B cell (primary cell): Measurements from ENCODE around the gene ST8SIA5. TPM values are rescaled to one million over a fixed set of nuclear protein-coding genes. Genes with fewer than 3 reads are reported as not detected.

Source experiments
- ATAC-seq: fragments of 200-7000 bp; cut with Tn5 transposase; one replicate; pipeline ENCODE4 v1.10.0; 2021; ENCODE audit warnings: low read depth, mild to moderate bottlenecking, moderate number of reproducible peaks, moderate library complexity
- CTCF ChIA-PET: fragments of 350-600 bp; sonication (Branson Sonifier 250); formaldehyde crosslinking; loops from one replicate; lab custom pipeline; 2021; ENCODE audit warnings: antibody characterized with exemption, inconsistent platforms; lab: Charles Lee
- POLR2A ChIA-PET: fragments of 350-600 bp; sonication (Branson Sonifier 250); formaldehyde crosslinking; loops from one replicate; lab custom pipeline; 2021; ENCODE audit warnings: antibody characterized with exemption; lab: Charles Lee
- DNase-seq: peaks from one replicate; pipeline ENCODE4 v3.0.0; 2013
- H2AFZ ChIP-seq: 2 replicates; pipeline ENCODE4 v1.6.1; 2012; ENCODE audit warnings: mild to moderate bottlenecking, low read depth, low read length; ENCODE audit not compliant: insufficient read depth, poor library complexity, severe bottlenecking
- H3K27ac ChIP-seq, 2 donors: 1 replicate in 1 of 2; 2 replicates in 1 of 2; pipeline ENCODE4 v1.5.1; 2012 to 2013; ENCODE audit warnings: low read length in 2 of 2, mild to moderate bottlenecking in 2 of 2, moderate library complexity in 1 of 2
- H3K27me3 ChIP-seq, 4 experiments: fragments of 200-600 bp in 1 of 4; sonication (generic) in 1 of 4; replicated peaks in 1 of 4; 1 replicate in 2 of 4; 2 replicates in 2 of 4; pipeline versions ENCODE4 v1.6.1 to v1.7.0; 2013 to 2016; ENCODE audit warnings: low read length in 3 of 4, mild to moderate bottlenecking in 2 of 4, mixed read lengths in 1 of 4, moderate library complexity in 1 of 4; ENCODE audit not compliant: insufficient read depth in 4 of 4, control insufficient read depth in 3 of 4; ENCODE audit errors: control extremely low read depth in 1 of 4
- H3K36me3 ChIP-seq, 2 experiments: replicated peaks in 1 of 2; 1 replicate in 1 of 2; 2 replicates in 1 of 2; pipeline versions ENCODE4 v1.6.1 to v1.7.1; 2013; ENCODE audit warnings: low read length in 1 of 2; ENCODE audit not compliant: insufficient read depth in 2 of 2, control insufficient read depth in 1 of 2; ENCODE audit errors: control extremely low read depth in 1 of 2, extremely low read depth in 1 of 2
- H3K4me1 ChIP-seq, 2 donors: fragments of 200-600 bp in 1 of 2; sonication (generic) in 1 of 2; 1 replicate in 1 of 2; 2 replicates in 1 of 2; pipeline versions ENCODE4 v1.5.1 to v1.6.1; 2013 to 2017; ENCODE audit warnings: low read length in 2 of 2; ENCODE audit not compliant: control insufficient read depth in 2 of 2, insufficient read depth in 2 of 2
- H3K4me2 ChIP-seq: replicated peaks from 2 replicates; pipeline ENCODE3; 2012; ENCODE audit warnings: mild to moderate bottlenecking, low read depth, low read length; ENCODE audit not compliant: poor library complexity, severe bottlenecking
- H3K4me3 ChIP-seq, 5 experiments: fragments of 200-600 bp in 1 of 5; sonication (generic) in 1 of 5; 1 replicate in 3 of 5; 2 replicates in 2 of 5; pipeline versions ENCODE4 v1.5.1 to v1.7.0; 2011 to 2016; ENCODE audit warnings: low read length in 4 of 5, mild to moderate bottlenecking in 4 of 5, low read depth in 2 of 5, control low read depth in 1 of 5, moderate library complexity in 1 of 5; ENCODE audit not compliant: insufficient read depth in 1 of 5; ENCODE audit errors: control extremely low read depth in 1 of 5, extremely low read depth in 1 of 5
- H3K79me2 ChIP-seq: fragments of 200-600 bp; sonication (generic); one replicate; pipeline ENCODE4 v1.6.0; 2016; ENCODE audit warnings: low read length; ENCODE audit not compliant: control insufficient read depth, insufficient read depth
- H3K9ac ChIP-seq: fragments of 200-600 bp; sonication (generic); 2 replicates; pipeline ENCODE4 v1.6.1; 2017; ENCODE audit warnings: mild to moderate bottlenecking, low read length, moderate library complexity
- H3K9me3 ChIP-seq, 3 donors: one replicate each; pipeline versions ENCODE4 v1.6.1 to v1.7.1; 2013; ENCODE audit warnings: low read length in 2 of 3; ENCODE audit not compliant: control insufficient read depth in 2 of 3, insufficient read depth in 1 of 3; ENCODE audit errors: control extremely low read depth in 1 of 3
- H4K20me1 ChIP-seq: 2 replicates; pipeline ENCODE4 v1.6.0; 2012; ENCODE audit warnings: mild to moderate bottlenecking, low read length; ENCODE audit not compliant: insufficient read depth, control insufficient read depth, poor library complexity, severe bottlenecking
- H3K27ac Mint-ChIP-seq: one replicate; pipeline ENCODE4 v1.8.0; 2021; ENCODE audit warnings: mixed read lengths
- H3K27me3 Mint-ChIP-seq: one replicate; pipeline ENCODE4 v1.8.0; 2021; ENCODE audit warnings: mixed read lengths
- H3K4me1 Mint-ChIP-seq: one replicate; pipeline ENCODE4 v1.8.0; 2021; ENCODE audit warnings: mixed read lengths
- H3K4me3 Mint-ChIP-seq: one replicate; pipeline ENCODE4 v1.8.0; 2021; ENCODE audit warnings: mixed read lengths
- H3K9me3 Mint-ChIP-seq: one replicate; pipeline ENCODE4 v1.8.0; 2022; ENCODE audit warnings: mixed read lengths; ENCODE audit not compliant: insufficient read depth
- EZH2 ChIP-seq: IDR thresholded peaks from 2 replicates; pipeline ENCODE4 v1.6.1; 2012; ENCODE audit warnings: borderline replicate concordance, low read depth, mild to moderate bottlenecking, moderate library complexity, low read length; ENCODE audit not compliant: insufficient read depth, poor library complexity, severe bottlenecking
- WGBS: methylation state at CpG from one replicate; pipeline ENCODE4 v1.1.5; 2013; ENCODE audit warnings: missing lambda C conversion rate; ENCODE audit not compliant: insufficient coverage; 5-methylcytosine and 5-hydroxymethylcytosine counted together
- intact Hi-C: fragments of 100-400 bp; cut with micrococcal nuclease; formaldehyde crosslinking; loops from one replicate; pipeline ENCODE4 v1.10.0; 2022
- polyA plus RNA-seq: library from polyadenylated mRNA; depleted of rRNA; stranded (reverse); fragments of >200 nt; gene quantifications from 2 replicates; pipeline ENCODE4 v1.2.3, GENCODE V29; 2012
- total RNA-seq, 2 donors: library from RNA; stranded (reverse); fragments of 120-200 nt in 1 of 2; gene quantifications; 1 replicate in 1 of 2; 2 replicates in 1 of 2; pipeline versions ENCODE4 v1.2.3 to v1.2.4, GENCODE V29; 2013 to 2022
- TF ChIP-seq, protein P1 (sequence below): fragments of 200-600 bp; IDR thresholded peaks from one replicate; pipeline ENCODE4 v1.8.0; 2022; ENCODE audit warnings: antibody characterized with exemption, mild to moderate bottlenecking

Gene ST8SIA5
- total and polyA plus RNA-seq, 2 donors (not counting 1 experiment from before 2014, with no cell fraction given) = not detected

DNA sequence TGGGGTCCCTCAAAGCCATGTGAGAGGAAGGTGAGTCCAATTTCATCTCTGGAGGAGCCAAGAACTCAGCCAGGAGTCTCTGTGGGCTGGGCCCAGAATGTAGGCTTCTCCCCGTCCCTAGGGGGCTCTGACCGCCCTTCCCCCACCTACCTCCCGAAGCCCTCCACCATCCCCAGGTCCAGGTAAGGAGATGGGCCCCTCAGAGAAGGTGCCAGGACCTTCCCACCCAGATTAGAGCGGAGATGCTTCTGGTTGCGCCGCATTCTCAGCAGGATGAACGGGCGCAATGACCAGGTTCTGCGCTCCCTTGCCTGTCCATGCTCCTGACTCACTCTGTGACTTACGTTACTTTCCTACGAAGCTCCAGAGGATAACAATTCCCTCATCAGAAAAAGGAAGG is 23.0 kb downstream of the ST8SIA5 start:
- Mint-ChIP-seq H3K4me1 (no peaks in the 10 kb centered on the region), H3K27ac (no peak overlapping the region), H3K27me3 (peaks cover 22% of the 10 kb centered on the region), H3K4me3 (no peak overlapping the region), H3K9me3 (peaks cover 3% of the 10 kb centered on the region)
- Histone ChIP-seq H3K27me3 (peaks cover 0 to 9% (median 2%) of the 10 kb centered on the region in 4 experiments), H3K9ac (no peak overlapping the region), H3K9me3 (peaks cover 0 to 36% (median 14%) of the 10 kb centered on the region in 3 donors), H3K79me2 (no peaks in the 10 kb centered on the region), H3K36me3 (no peaks in the 10 kb centered on the region), H2AFZ (no peak overlapping the region), H3K4me2 (no peak overlapping the region), H4K20me1 (no peaks in the 10 kb centered on the region), H3K4me1 (no peaks in the 10 kb centered on the region), H3K4me3 (no peak overlapping the region), H3K27ac (no peak overlapping the region)
- TF ChIP-seq, protein P1, sequence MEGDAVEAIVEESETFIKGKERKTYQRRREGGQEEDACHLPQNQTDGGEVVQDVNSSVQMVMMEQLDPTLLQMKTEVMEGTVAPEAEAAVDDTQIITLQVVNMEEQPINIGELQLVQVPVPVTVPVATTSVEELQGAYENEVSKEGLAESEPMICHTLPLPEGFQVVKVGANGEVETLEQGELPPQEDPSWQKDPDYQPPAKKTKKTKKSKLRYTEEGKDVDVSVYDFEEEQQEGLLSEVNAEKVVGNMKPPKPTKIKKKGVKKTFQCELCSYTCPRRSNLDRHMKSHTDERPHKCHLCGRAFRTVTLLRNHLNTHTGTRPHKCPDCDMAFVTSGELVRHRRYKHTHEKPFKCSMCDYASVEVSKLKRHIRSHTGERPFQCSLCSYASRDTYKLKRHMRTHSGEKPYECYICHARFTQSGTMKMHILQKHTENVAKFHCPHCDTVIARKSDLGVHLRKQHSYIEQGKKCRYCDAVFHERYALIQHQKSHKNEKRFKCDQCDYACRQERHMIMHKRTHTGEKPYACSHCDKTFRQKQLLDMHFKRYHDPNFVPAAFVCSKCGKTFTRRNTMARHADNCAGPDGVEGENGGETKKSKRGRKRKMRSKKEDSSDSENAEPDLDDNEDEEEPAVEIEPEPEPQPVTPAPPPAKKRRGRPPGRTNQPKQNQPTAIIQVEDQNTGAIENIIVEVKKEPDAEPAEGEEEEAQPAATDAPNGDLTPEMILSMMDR = no peak
- TF ChIP-seq EZH2 = no peak
- ATAC-seq (no peak), DNase-seq (no peak)
- WGBS = 84% methylated on average over 11 of the region's 11 CpGs
- POLR2A ChIA-PET = no interaction called here
- CTCF ChIA-PET = no interaction called here
- intact Hi-C loops = no loop called here

DNA sequence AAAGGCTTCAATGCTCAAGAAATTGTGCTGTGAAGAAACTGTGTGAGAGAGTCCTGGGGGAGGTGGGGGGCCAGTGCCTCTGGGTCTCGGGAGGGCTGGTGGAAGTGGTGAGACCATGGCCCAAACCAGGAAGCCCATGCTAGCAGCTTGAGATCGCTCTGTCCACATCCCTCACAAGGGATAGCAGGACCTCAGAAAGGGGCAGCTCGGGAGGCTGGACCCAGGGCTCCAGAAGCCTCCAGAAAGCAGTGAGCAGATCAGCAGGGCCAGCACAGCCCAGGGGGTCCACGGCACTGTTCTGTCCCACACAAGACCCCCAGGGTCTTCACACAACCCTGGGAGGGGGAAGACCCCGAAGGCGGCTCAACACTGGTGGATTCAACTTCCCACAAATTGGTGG is 24.1 kb downstream of the ST8SIA5 start:
- Histone ChIP-seq H3K9me3 (peaks cover 0 to 35% (median 14%) of the 10 kb centered on the region in 3 donors), H3K4me1 (no peaks in the 10 kb centered on the region), H3K4me2 (no peak overlapping the region), H2AFZ (no peak overlapping the region), H3K79me2 (no peaks in the 10 kb centered on the region), H3K4me3 (no peak overlapping the region), H4K20me1 (no peaks in the 10 kb centered on the region), H3K9ac (no peak overlapping the region), H3K27ac (no peak overlapping the region), H3K27me3 (peaks cover 0 to 9% (median 0%) of the 10 kb centered on the region in 4 experiments), H3K36me3 (no peaks in the 10 kb centered on the region)
- CTCF ChIA-PET = no interaction called here
- peaks cover 15% of the 10 kb centered on the region for H3K27me3 Mint-ChIP-seq
- WGBS = 85% methylated on average over 4 of the region's 6 CpGs
- H3K9me3 Mint-ChIP-seq = peaks cover 3% of the 10 kb centered on the region
- intact Hi-C loops = no loop called here
- no peaks in the 10 kb centered on the region for H3K4me1 Mint-ChIP-seq
- TF ChIP-seq, protein P1 = no peak
- no peak for TF ChIP-seq EZH2
- DNase-seq (no peak), ATAC-seq (no peak)
- H3K4me3 Mint-ChIP-seq = no peak overlapping the region
- POLR2A ChIA-PET = no interaction called here
- H3K27ac Mint-ChIP-seq = no peak overlapping the region
